ENCODE data around the gene DLG5. TPM values are rescaled to one million over a fixed set of nuclear protein-coding genes. Genes with fewer than 3 reads are reported as not detected.

DLG5 gene
- total RNA-seq, 3 donors from 2014 or later: 28.9 to 78.3 (median 35.1) TPM

DNA sequence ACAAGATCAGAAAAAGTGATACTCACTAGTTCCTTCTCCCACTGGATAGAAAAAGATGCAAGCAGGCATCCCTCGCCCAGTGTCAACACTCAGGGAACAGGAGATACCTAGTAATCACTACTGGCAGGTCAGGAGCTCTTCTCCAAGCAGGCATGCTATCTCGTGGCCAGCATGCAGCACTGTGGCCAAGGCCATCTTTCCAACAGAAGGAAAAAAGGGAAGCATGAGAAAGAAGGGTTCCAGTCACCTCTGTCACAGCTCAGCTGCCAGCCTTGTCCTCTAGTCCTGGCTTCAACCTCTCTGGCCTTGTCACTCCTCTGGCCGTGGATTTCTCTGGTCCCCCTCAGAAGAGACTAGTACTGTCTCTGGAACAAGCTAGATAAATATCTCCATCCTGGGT is 45.3 kb downstream of the DLG5 start:
- no peaks in the 10 kb centered on the region for H3K36me3 ChIP-seq (ENCODE audit: low read depth)
- intact Hi-C loops (cut with DNase I, micrococcal nuclease): no loop called here
- no peaks in the 10 kb centered on the region for H3K4me1 ChIP-seq (ENCODE audit: low read depth)
- no peak for ATAC-seq
- no peak for DNase-seq
- TF ChIP-seq, protein P1, sequence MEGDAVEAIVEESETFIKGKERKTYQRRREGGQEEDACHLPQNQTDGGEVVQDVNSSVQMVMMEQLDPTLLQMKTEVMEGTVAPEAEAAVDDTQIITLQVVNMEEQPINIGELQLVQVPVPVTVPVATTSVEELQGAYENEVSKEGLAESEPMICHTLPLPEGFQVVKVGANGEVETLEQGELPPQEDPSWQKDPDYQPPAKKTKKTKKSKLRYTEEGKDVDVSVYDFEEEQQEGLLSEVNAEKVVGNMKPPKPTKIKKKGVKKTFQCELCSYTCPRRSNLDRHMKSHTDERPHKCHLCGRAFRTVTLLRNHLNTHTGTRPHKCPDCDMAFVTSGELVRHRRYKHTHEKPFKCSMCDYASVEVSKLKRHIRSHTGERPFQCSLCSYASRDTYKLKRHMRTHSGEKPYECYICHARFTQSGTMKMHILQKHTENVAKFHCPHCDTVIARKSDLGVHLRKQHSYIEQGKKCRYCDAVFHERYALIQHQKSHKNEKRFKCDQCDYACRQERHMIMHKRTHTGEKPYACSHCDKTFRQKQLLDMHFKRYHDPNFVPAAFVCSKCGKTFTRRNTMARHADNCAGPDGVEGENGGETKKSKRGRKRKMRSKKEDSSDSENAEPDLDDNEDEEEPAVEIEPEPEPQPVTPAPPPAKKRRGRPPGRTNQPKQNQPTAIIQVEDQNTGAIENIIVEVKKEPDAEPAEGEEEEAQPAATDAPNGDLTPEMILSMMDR (IDR thresholded peaks at IDR 0.05): no peak
- H3K9me3 ChIP-seq: no peaks in the 10 kb centered on the region
- H3K4me3 ChIP-seq: no peak overlapping the region

DNA sequence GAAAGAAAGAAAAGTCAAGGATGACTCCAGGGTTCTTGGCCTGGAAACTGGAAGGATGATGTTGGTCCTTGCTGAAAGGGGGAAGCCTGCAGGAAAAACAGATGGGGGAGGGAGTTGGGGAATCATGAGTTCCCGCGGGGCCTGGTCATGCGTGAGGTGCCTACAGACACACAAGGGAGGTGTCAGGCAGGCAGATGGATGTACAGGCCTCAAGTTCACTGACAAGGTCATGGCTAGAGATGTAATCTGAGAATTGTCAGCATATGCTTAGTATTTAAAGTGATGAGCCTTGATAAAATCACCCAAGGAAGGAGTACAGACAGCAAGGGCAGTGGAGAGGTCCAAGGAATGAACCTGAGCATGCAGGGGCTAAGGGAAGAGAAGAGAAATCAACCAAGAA is 46.8 kb downstream of the DLG5 start:
- ATAC-seq (no peak), DNase-seq (no peak)
- Histone ChIP-seq H3K9me3 (no peaks in the 10 kb centered on the region), H3K4me1 (ENCODE audit: low read depth) (no peaks in the 10 kb centered on the region), H3K4me3 (no peak overlapping the region), H3K36me3 (ENCODE audit: low read depth) (no peaks in the 10 kb centered on the region)
- TF ChIP-seq, protein P1 (IDR thresholded peaks at IDR 0.05): no peak
- intact Hi-C loops (cut with DNase I, micrococcal nuclease): no loop called here

DNA sequence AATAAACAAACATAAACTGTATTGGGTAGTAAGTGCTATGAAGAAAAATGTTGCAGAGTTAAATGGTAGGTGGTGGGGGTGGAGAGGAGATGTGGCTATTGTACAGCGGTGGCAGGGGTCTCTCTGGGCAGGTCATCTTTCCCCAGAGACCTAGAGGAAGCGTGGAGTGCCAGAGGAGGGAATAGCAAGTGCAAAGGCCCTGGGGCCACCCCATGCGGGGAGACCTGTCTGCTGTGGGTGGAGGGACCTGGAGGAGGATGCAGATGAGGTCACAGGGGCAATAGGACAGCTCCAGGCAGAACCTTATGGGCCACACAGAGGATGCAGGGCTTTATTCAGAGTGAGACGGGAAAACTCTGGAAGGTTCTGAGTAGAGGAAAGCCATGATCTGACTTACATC is 47.5 kb downstream of the DLG5 start:
- no peak for ATAC-seq

DNA sequence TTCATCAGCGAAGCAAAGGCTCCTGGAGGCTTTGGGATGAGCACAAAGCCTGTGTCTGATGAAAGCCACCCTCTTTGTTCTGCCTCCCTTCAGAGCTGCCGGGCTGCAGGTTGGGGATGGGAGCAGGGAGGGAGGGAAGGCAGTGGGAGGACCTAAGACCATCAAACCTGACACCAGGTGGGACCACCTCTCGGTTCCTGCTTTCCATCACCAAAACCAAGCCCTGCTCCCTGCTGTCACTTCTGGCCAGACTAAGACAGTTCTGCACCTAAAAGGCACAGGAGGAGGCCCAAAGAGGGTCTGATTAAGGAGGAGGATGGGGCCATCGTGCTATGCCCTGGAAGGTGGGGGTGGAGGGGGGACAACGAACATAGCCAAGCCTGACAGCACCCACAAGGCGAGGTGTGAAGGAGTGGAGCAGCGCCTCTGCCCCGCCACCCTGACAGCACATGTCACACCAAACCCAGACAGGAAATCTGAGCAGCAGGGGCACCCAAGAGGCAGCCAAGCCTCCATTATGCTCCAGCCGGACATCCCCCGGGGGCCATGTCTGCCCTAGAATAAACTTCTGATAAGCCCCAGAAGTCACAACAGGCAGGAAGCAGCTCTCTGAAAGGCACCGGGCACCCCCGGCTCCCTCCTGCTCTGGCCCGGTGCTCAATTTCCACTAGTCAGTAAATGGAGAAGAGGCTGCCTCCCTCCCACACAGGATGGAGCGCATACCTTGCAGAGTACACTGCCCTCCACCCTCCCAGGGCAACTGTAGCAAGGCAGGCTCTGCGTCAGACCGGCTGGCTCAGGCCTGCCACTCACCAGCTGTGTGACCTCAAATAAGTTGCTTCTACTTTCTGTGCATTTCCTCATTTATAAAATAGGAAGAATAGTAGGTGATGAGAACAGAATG is 48.9 kb downstream of the DLG5 start:
- no peaks in the 10 kb centered on the region for H3K4me1 ChIP-seq (ENCODE audit: low read depth)
- TF ChIP-seq, protein P1 (IDR thresholded peaks at IDR 0.05): no peak
- ATAC-seq (no peak), DNase-seq (peak in 1 of 3 donors; percentile 35)
- no peak overlapping the region for H3K4me3 ChIP-seq
- intact Hi-C loops (cut with DNase I, micrococcal nuclease): no loop called here
- H3K9me3 ChIP-seq: no peaks in the 10 kb centered on the region
- no peaks in the 10 kb centered on the region for H3K36me3 ChIP-seq (ENCODE audit: low read depth)

More for the DNA sequence above, 47.5 kb downstream of the DLG5 start:
- Histone ChIP-seq H3K4me3 (no peak overlapping the region), H3K9me3 (no peaks in the 10 kb centered on the region), H3K4me1 (ENCODE audit: low read depth) (no peaks in the 10 kb centered on the region), H3K36me3 (ENCODE audit: low read depth) (no peaks in the 10 kb centered on the region)
- DNase-seq: no peak
- intact Hi-C loops (cut with DNase I, micrococcal nuclease): no loop called here
- TF ChIP-seq, protein P1 (IDR thresholded peaks at IDR 0.05): no peak

DNA sequence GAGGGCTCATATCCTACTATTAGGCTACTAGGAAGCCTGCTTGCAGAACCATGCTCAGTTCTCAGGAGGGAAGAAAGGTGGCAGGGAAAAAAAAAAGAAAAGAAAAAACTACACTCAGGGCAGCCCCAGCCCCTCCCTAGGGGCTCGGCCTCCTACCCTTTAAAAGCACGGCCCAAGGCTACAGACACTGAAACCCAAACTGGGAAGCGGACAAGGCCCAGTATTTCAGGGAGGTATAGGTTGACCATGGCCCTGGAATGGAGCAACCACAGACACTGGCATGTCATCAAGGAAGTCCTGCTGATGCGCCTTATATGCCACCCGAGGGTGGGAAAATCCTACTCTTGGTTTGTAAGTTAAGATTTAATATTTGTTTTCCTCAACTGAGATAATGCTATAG is 50.8 kb downstream of the DLG5 start:
- intact Hi-C loops (cut with DNase I, micrococcal nuclease): no loop called here
- no peaks in the 10 kb centered on the region for H3K36me3 ChIP-seq (ENCODE audit: low read depth)

More for the DNA sequence above, 50.8 kb downstream of the DLG5 start:
- TF ChIP-seq, protein P1 (IDR thresholded peaks at IDR 0.05): no peak
- no peaks in the 10 kb centered on the region for H3K9me3 ChIP-seq
- H3K4me3 ChIP-seq: no peak overlapping the region
- ATAC-seq: no peak
- no peak for DNase-seq
- H3K4me1 ChIP-seq (ENCODE audit: low read depth): no peaks in the 10 kb centered on the region

Data from mucosa of descending colon (tissue), 3 donors.